Fibroblast of lung (primary cell): ENCODE results near the gene NYAP1. TPM values are rescaled to one million over a fixed set of nuclear protein-coding genes. Genes with fewer than 3 reads are reported as not detected.

ENCODE experiments used
- DNase-seq, 2 donors: peaks; one replicate each; pipeline versions ENCODE4 v3.0.0 to v3.0.0-alpha.2; 2010; ENCODE audit warnings: low read depth in 2 of 2
- H2AFZ ChIP-seq: 2 replicates; pipeline ENCODE4 v1.5.1; 2012; ENCODE audit warnings: low read length, control low read depth, inconsistent platforms
- H3K27ac ChIP-seq: 2 replicates; pipeline ENCODE4 v1.5.1; 2011; ENCODE audit warnings: low read length, control low read depth; ENCODE audit not compliant: insufficient read depth
- H3K27me3 ChIP-seq: 2 replicates; pipeline ENCODE4 v1.5.1; 2011; ENCODE audit warnings: mild to moderate bottlenecking, low read length; ENCODE audit not compliant: control insufficient read depth, insufficient read depth
- H3K36me3 ChIP-seq: 2 replicates; pipeline ENCODE4 v1.5.1; 2011; ENCODE audit warnings: low read length; ENCODE audit not compliant: control insufficient read depth, insufficient read depth
- H3K4me1 ChIP-seq: 2 replicates; pipeline ENCODE4 v1.5.1; 2011; ENCODE audit warnings: low read length; ENCODE audit not compliant: control insufficient read depth, insufficient read depth; ENCODE audit errors: extremely low read depth
- H3K4me2 ChIP-seq: 2 replicates; pipeline ENCODE4 v1.5.1; 2011; ENCODE audit warnings: low read length, control low read depth; ENCODE audit not compliant: insufficient read depth; ENCODE audit errors: extremely low read depth
- H3K4me3 ChIP-seq, 4 experiments: fragments of 200-600 bp in 1 of 4; sonication (generic) in 1 of 4; replicated peaks in 1 of 4; 2 replicates each; pipeline ENCODE4 v1.5.1; 2011 to 2016; ENCODE audit warnings: low read length in 4 of 4, low read depth in 3 of 4, mild to moderate bottlenecking in 3 of 4, control low read depth in 2 of 4, inconsistent platforms in 1 of 4, mixed read lengths in 1 of 4; ENCODE audit not compliant: insufficient read depth in 1 of 4; ENCODE audit errors: control extremely low read depth in 1 of 4
- H3K79me2 ChIP-seq: 2 replicates; pipeline ENCODE4 v1.5.1; 2012; ENCODE audit warnings: mild to moderate bottlenecking, low read length, inconsistent platforms; ENCODE audit not compliant: control insufficient read depth, insufficient read depth
- H3K9ac ChIP-seq: 2 replicates; pipeline ENCODE4 v1.5.1; 2011; ENCODE audit warnings: mild to moderate bottlenecking, low read length, control low read depth; ENCODE audit not compliant: insufficient read depth
- H3K9me3 ChIP-seq: 2 replicates; pipeline ENCODE4 v1.5.1; 2012; ENCODE audit warnings: low read depth, low read length; ENCODE audit not compliant: control insufficient read depth, insufficient read depth
- H4K20me1 ChIP-seq: 2 replicates; pipeline ENCODE4 v1.5.1; 2011; ENCODE audit warnings: low read length; ENCODE audit not compliant: control insufficient read depth, insufficient read depth; ENCODE audit errors: extremely low read depth
- EZH2 ChIP-seq: IDR thresholded peaks from 2 replicates; pipeline ENCODE4 v1.5.1; 2012; ENCODE audit warnings: low read length, control low read depth, mild to moderate bottlenecking; ENCODE audit errors: missing control alignments
- polyA plus RNA-seq, 2 donors: library from polyadenylated mRNA; depleted of rRNA in 1 of 2; stranded (reverse) in 1 of 2; unstranded in 1 of 2; fragments of >200 nt; gene quantifications; 2 replicates each; pipeline ENCODE4 v1.2.1, GENCODE V29; 2011 to 2012; ENCODE audit warnings: missing spikeins in 1 of 2
- total RNA-seq: library from RNA; depleted of rRNA; stranded (reverse); fragments of >200 nt; gene quantifications from 2 replicates; pipeline ENCODE4 v1.2.1, GENCODE V29; 2014
- TF ChIP-seq, protein P1 (sequence below), 2 donors: IDR thresholded peaks in 1 of 2; conservative IDR thresholded peaks in 1 of 2; 1 replicate in 1 of 2; 2 replicates in 1 of 2; pipeline ENCODE4 v1.5.1; 2011 to 2012; ENCODE audit warnings: low read length in 2 of 2, control low read depth in 1 of 2, inconsistent platforms in 1 of 2, low read depth in 1 of 2, mild to moderate bottlenecking in 1 of 2

NYAP1 gene
- total and polyA plus RNA-seq, 2 donors (not counting 1 experiment from before 2014, with no cell fraction given): 0.18 to 0.33 TPM

DNA sequence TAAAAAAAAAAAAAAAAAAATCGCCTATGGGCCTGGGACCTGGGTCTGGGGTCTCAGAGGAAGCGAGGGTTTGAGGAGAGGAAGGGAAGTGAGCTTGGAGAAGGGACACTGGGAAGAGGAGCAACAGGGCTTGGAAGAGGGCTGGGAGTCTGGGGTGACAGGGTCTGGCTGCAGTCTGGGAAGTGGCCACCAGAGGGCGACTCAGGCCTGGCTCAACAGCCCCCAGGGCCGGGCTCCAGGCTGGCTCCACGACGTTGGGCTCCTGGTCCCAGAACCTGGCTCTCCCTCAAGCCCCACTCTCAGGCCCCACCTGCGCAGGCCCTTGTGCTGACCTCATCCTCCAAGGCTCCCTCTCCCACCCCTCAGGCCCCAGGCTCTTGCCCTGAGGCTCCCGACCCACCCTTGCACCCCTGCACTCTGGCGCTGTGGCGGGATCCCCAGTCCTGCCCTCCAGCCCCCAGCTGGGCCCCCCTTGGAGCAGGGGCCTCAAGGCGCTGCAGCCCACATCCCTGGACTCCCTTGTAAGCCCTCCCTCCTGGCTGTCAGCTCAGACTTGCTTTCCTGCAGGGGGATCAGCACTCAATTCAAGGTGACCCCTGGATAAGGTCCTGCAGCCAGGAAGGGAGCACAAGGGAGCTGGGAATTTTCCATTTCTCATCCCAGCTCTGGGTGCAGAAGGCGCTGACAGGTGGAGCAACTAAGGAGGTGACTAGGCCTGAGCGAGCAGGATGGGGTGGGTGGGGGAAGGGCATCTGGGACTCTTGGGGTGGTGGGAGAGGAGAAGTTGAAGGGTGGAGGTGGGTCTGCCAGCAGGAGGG, 14.3 kb upstream of the NYAP1 start:
- peaks cover 5% of the 10 kb centered on the region for H3K4me1 ChIP-seq
- peaks cover 15% of the 10 kb centered on the region for H3K36me3 ChIP-seq
- no peak for TF ChIP-seq EZH2
- TF ChIP-seq, protein P1, sequence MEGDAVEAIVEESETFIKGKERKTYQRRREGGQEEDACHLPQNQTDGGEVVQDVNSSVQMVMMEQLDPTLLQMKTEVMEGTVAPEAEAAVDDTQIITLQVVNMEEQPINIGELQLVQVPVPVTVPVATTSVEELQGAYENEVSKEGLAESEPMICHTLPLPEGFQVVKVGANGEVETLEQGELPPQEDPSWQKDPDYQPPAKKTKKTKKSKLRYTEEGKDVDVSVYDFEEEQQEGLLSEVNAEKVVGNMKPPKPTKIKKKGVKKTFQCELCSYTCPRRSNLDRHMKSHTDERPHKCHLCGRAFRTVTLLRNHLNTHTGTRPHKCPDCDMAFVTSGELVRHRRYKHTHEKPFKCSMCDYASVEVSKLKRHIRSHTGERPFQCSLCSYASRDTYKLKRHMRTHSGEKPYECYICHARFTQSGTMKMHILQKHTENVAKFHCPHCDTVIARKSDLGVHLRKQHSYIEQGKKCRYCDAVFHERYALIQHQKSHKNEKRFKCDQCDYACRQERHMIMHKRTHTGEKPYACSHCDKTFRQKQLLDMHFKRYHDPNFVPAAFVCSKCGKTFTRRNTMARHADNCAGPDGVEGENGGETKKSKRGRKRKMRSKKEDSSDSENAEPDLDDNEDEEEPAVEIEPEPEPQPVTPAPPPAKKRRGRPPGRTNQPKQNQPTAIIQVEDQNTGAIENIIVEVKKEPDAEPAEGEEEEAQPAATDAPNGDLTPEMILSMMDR (conservative IDR thresholded peaks at IDR 0.05 in 1 of 2, IDR thresholded peaks at IDR 0.05 in 1 of 2; ENCODE audit: low read depth in 1 of 2, low read length in 2 of 2): peak; percentile 85 to 95
- H3K27me3 ChIP-seq: no peaks in the 10 kb centered on the region
- H3K27ac ChIP-seq: no peak overlapping the region
- H3K4me2 ChIP-seq: no peak overlapping the region
- no peaks in the 10 kb centered on the region for H3K9me3 ChIP-seq
- DNase-seq: peak; percentile 45 to 68
- H3K9ac ChIP-seq: no peak overlapping the region
- H3K79me2 ChIP-seq: peaks cover 3% of the 10 kb centered on the region
- H3K4me3 ChIP-seq: no peak overlapping the region
- no peaks in the 10 kb centered on the region for H4K20me1 ChIP-seq
- H2AFZ ChIP-seq: no peak overlapping the region

DNA sequence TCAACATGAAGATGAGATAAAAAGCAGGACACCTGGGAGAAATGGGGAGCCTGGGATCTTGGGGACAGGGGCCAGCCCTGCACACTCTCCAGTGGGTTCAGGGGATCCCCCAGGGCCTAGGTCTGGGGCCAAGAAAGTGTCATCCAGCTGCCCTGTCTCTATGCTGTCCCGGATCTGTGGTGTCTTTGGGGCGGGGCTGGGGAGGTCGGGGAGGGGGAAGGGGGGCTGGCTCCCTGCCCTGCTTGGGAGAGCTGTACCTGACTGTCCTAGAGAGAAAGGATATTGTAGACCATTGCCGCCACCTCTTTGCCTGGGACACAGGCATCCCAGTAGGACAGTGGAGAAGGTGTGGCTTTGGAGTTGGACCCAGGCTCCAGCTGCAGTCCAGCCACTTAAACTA, 12.7 kb upstream of the NYAP1 start:
- Histone ChIP-seq H3K27ac (no peak overlapping the region), H4K20me1 (no peaks in the 10 kb centered on the region), H3K4me3 (no peak overlapping the region), H3K36me3 (peaks cover 15% of the 10 kb centered on the region), H3K9ac (no peak overlapping the region), H3K4me2 (no peak overlapping the region), H3K9me3 (no peaks in the 10 kb centered on the region), H2AFZ (no peak overlapping the region), H3K27me3 (no peaks in the 10 kb centered on the region), H3K4me1 (peaks cover 5% of the 10 kb centered on the region), H3K79me2 (peaks cover 13% of the 10 kb centered on the region)
- DNase-seq: no peak
- no peak for TF ChIP-seq EZH2
- TF ChIP-seq, protein P1 (conservative IDR thresholded peaks at IDR 0.05 in 1 of 2, IDR thresholded peaks at IDR 0.05 in 1 of 2; ENCODE audit: low read depth in 1 of 2, low read length in 2 of 2): no peak

DNA sequence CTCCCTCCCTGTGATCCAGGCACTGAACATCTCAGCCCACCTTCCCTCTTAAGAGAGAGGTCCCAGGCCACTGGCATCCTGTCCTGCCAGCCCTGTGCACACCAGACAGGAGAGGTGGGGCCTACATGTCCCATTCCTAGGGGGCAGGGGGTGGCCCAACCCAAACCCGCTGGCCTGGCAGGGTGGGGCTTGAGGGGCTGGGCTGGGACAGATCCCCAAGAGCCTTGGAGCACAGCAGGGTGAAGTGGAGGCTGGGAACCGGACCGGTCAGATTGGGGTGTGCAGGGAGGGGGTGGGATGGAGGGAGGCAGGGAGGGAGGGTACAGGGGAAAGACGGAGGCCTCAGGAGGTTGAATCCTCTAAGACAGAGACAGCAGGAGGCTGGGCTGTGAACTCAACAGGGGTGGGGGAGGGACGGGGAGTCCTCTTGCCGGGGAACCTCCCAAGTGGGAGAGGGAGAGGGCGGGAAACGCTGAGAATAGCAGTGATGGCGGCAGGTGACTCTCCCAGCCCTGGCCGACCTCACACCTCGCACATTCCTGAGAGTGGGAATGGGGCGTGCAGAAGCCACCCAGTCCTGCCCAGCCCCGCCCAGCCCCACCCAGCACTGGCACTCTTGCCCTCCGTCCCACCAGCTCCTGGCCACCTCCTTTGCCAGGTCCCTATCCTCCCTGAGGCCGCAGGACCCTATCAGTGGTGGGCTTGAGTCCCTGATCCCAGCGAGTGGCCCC, 11.4 kb upstream of the NYAP1 start:
- Histone ChIP-seq H3K27ac (no peak overlapping the region), H3K9ac (no peak overlapping the region), H2AFZ (no peak overlapping the region), H4K20me1 (no peaks in the 10 kb centered on the region), H3K9me3 (no peaks in the 10 kb centered on the region), H3K79me2 (peaks cover 25% of the 10 kb centered on the region), H3K27me3 (no peaks in the 10 kb centered on the region), H3K4me2 (no peak overlapping the region), H3K4me1 (peaks cover 8% of the 10 kb centered on the region), H3K4me3 (no peak overlapping the region), H3K36me3 (peaks cover 9% of the 10 kb centered on the region)
- no peak for TF ChIP-seq EZH2
- TF ChIP-seq, protein P1 (conservative IDR thresholded peaks at IDR 0.05 in 1 of 2, IDR thresholded peaks at IDR 0.05 in 1 of 2; ENCODE audit: low read depth in 1 of 2, low read length in 2 of 2): no peak
- DNase-seq: no peak
